HepG2 (cell line): ENCODE data around the gene MFF. TPM values are rescaled to one million over a fixed set of nuclear protein-coding genes. Genes with fewer than 3 reads are reported as not detected.

Source experiments
- ATAC-seq: fragments of 200-7000 bp; cut with Tn5 transposase; 3 replicates; pipeline ENCODE4 v1.9.1; 2020; ENCODE audit warnings: mild to moderate bottlenecking, moderate library complexity
- BruUV-seq: library from RNA; stranded (reverse); fragments of 400-500 nt; replicated peaks from 2 replicates; lab custom pipeline; 2021; lab: Mats Ljungman, UMichigan
- CTCF ChIA-PET: fragments of 300-600 bp; formaldehyde crosslinking; extraction: SDS; loops from one replicate; lab custom pipeline; 2021; ENCODE audit warnings: low total read pairs, inconsistent platforms, low intra/inter-chr PET ratio; lab: Yijun Ruan, JAX
- POLR2A ChIA-PET: fragments of 350-600 bp; sonication (Branson Sonifier 250); formaldehyde crosslinking; loops from one replicate; lab custom pipeline; 2020; ENCODE audit warnings: antibody characterized with exemption, inconsistent platforms; lab: Yijun Ruan, JAX
- DNase-seq: peaks from one replicate; pipeline ENCODE4 v3.0.0-alpha.2; 2015; ENCODE audit warnings: low spot score
- FAIRE-seq: peaks from 3 replicates; lab custom pipeline; 2011; peaks lifted over from hg19 to GRCh38; lab: Jason Lieb, UNC
- H2AFZ ChIP-seq: one replicate; pipeline ENCODE4 v1.6.1; 2011; ENCODE audit warnings: low read length, inconsistent platforms
- H3K27ac ChIP-seq: fragments of 300-600 bp; 3 replicates; pipeline ENCODE4 v1.8.0; 2011; ENCODE audit warnings: mixed run types, mild to moderate bottlenecking, mixed read lengths, low read length, inconsistent platforms; ENCODE audit not compliant: insufficient read depth; ENCODE audit errors: extremely low read length
- H3K27me3 ChIP-seq, 2 experiments: fragments of 200-600 bp in 1 of 2; 2 replicates in 1 of 2; 3 replicates in 1 of 2; pipeline versions ENCODE4 v1.6.0 to v1.8.0; 2011; ENCODE audit warnings: low read length in 2 of 2, mild to moderate bottlenecking in 2 of 2, moderate library complexity in 2 of 2, inconsistent platforms in 1 of 2; ENCODE audit not compliant: insufficient read depth in 2 of 2, control insufficient read depth in 1 of 2
- H3K36me3 ChIP-seq, 2 experiments: fragments of 200-600 bp in 1 of 2; replicated peaks in 1 of 2; 2 replicates in 1 of 2; 3 replicates in 1 of 2; pipeline versions ENCODE4 v1.5.1 to v1.8.0; 2011; ENCODE audit warnings: low read length in 2 of 2, inconsistent platforms in 1 of 2; ENCODE audit not compliant: insufficient read depth in 2 of 2, control insufficient read depth in 1 of 2
- H3K4me1 ChIP-seq: 2 replicates; pipeline ENCODE4 v1.5.1; 2012; ENCODE audit warnings: low read length, inconsistent platforms; ENCODE audit not compliant: insufficient read depth
- H3K4me2 ChIP-seq: 2 replicates; pipeline ENCODE4 v1.6.0; 2011; ENCODE audit warnings: low read depth, low read length, inconsistent platforms
- H3K4me3 ChIP-seq, 3 experiments: fragments of 200-600 bp in 1 of 3; sonication (generic), shearing (Covaris generic) in 1 of 3; replicated peaks in 1 of 3; 2 replicates each; pipeline ENCODE4 v1.5.1; 2011 to 2016; ENCODE audit warnings: low read length in 3 of 3, inconsistent platforms in 2 of 3, low read depth in 2 of 3, mild to moderate bottlenecking in 2 of 3, control low read depth in 1 of 3, mixed read lengths in 1 of 3; ENCODE audit not compliant: insufficient read depth in 1 of 3
- H3K79me2 ChIP-seq: one replicate; pipeline ENCODE4 v1.6.1; 2011; ENCODE audit warnings: low read length, inconsistent platforms; ENCODE audit not compliant: insufficient read depth
- H3K9ac ChIP-seq: 2 replicates; pipeline ENCODE4 v1.6.0; 2011; ENCODE audit warnings: mild to moderate bottlenecking, low read depth, low read length, inconsistent platforms; ENCODE audit not compliant: insufficient read depth
- H3K9me3 ChIP-seq: 2 replicates; pipeline ENCODE4 v1.5.1; 2012; ENCODE audit warnings: mild to moderate bottlenecking, low read length
- H4K20me1 ChIP-seq: 2 replicates; pipeline ENCODE4 v1.6.0; 2011; ENCODE audit warnings: inconsistent platforms, mild to moderate bottlenecking, low read length, moderate library complexity; ENCODE audit not compliant: insufficient read depth
- DR1 ChIP-seq: sonication (generic); formaldehyde crosslinking; IDR thresholded peaks from 2 replicates; pipeline ENCODE4 v1.8.0; 2021; ENCODE audit warnings: mild to moderate bottlenecking, missing genetic modification reagents, inconsistent platforms
- MXI1 ChIP-seq: IDR thresholded peaks from 3 replicates; pipeline ENCODE4 v1.6.1; 2012; ENCODE audit warnings: low read depth, low read length, inconsistent platforms, borderline replicate concordance
- RAD21 ChIP-seq: fragments of 450-650 bp; formaldehyde crosslinking; IDR thresholded peaks from 2 replicates; pipeline ENCODE4 v1.5.0; 2020; ENCODE audit warnings: mild to moderate bottlenecking
- REL ChIP-seq: sonication (generic); formaldehyde crosslinking; conservative IDR thresholded peaks from 2 replicates; pipeline ENCODE4 v1.8.0; 2022; ENCODE audit warnings: mild to moderate bottlenecking, missing genetic modification reagents, moderate library complexity
- ZBTB38 ChIP-seq: sonication (generic); formaldehyde crosslinking; IDR thresholded peaks from 2 replicates; pipeline ENCODE4 v1.5.1; 2020; ENCODE audit warnings: mild to moderate bottlenecking, missing genetic modification reagents
- ZNF354B ChIP-seq: sonication (generic); formaldehyde crosslinking; IDR thresholded peaks from 2 replicates; pipeline ENCODE4 v1.8.0; 2022; ENCODE audit warnings: mild to moderate bottlenecking, missing genetic modification reagents
- ZNF678 ChIP-seq: sonication (generic); formaldehyde crosslinking; IDR thresholded peaks from 2 replicates; pipeline ENCODE4 v1.4.0; 2020; ENCODE audit warnings: mild to moderate bottlenecking, missing genetic modification reagents
- WGBS: methylation state at CpG from one replicate; pipeline ENCODE4 v1.1.6; 2017; ENCODE audit warnings: low lambda C conversion rate; 5-methylcytosine and 5-hydroxymethylcytosine counted together
- in situ Hi-C: cut with HindIII; loops from 2 replicates; pipeline ENCODE4 v1.10.0; 2017; ENCODE audit warnings: low pct_unique_long_range_greater_than_20kb; ENCODE audit not compliant: extremely low pct_ligation_motif_present
- intact Hi-C: fragments of 100-400 bp; cut with micrococcal nuclease; formaldehyde crosslinking; loops from one replicate; pipeline ENCODE4 v1.10.0; 2022; ENCODE audit not compliant: unreplicated experiment
- polyA plus RNA-seq, 8 experiments: library from polyadenylated mRNA; depleted of rRNA in 3 of 8; stranded (reverse) in 7 of 8; unstranded in 1 of 8; fragments of >200 nt; fragmentation: Illumina TruSeq in 4 of 8; extraction: Trizol in 4 of 8; gene quantifications; 2 replicates each; pipeline versions ENCODE4 v1.2.1 to v1.2.3, GENCODE V29; 2011 to 2016; ENCODE audit warnings: low read depth in 4 of 8, missing spikeins in 1 of 8, mixed read lengths in 1 of 8; ENCODE audit not compliant: insufficient read depth in 1 of 8
- total RNA-seq, 5 experiments: library from RNA; depleted of rRNA; stranded (reverse); fragments of >200 nt; fragmentation: Illumina TruSeq; extraction: Trizol; gene quantifications; 2 replicates each; pipeline ENCODE4 v1.2.3, GENCODE V29; 2016; ENCODE audit warnings: low read depth in 1 of 5
- TF ChIP-seq, protein P1 (sequence below): fragments of 450-650 bp; IDR thresholded peaks from 2 replicates; pipeline ENCODE4 v1.6.1; 2017; ENCODE audit warnings: mild to moderate bottlenecking

MFF gene
- total and polyA plus RNA-seq, 2 of the 13 experiments (the other 11 are each of a cell fraction or from before 2014, with no cell fraction given), result 81.9 to 156 TPM

DNA sequence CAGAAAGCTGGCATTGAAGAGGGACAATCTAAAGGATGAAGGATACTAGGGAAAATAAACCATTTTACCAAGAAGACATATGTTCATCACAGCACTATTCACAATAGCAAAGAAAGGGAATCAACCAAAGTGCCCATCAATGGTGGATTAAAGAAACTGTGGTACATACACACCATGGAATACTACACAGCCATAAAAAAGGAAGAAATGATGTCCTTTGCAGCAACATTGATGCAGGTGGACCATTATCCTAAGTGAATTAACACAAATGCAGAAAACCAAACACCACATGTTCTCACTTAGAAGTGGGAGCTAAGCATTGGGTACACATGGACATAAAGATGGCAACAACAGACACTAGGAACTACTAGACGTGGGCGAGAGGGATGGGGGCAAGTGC, 7.2 kb upstream of the MFF start:
- Histone ChIP-seq H3K27me3 (no peaks in the 10 kb centered on the region), H3K79me2 (no peaks in the 10 kb centered on the region), H3K4me1 (peaks cover 24% of the 10 kb centered on the region), H3K4me2 (no peak overlapping the region), H3K9ac (no peak overlapping the region), H3K36me3 (no peaks in the 10 kb centered on the region), H2AFZ (no peak overlapping the region), H4K20me1 (no peaks in the 10 kb centered on the region), H3K4me3 (no peak overlapping the region), H3K27ac (no peak overlapping the region), H3K9me3 (peaks cover 9% of the 10 kb centered on the region)
- no peak for DNase-seq
- TF ChIP-seq ZBTB38 (CRISPR knock-in tag) (no peak), DR1 (no peak), MXI1 (no peak)
- ChIA-PET POLR2A (no interaction called here), CTCF (no interaction called here)
- ATAC-seq, result no peak
- intact Hi-C loops (no loop called here), in situ Hi-C loops (no loop called here)
- no peak for FAIRE-seq
- 100% methylated on average over 2 of the region's 2 CpGs for WGBS
- BruUV-seq, result no TSS peak

GRCh38 chr2:227320305-227321094, 4.6 kb upstream of the MFF start:
- no peak overlapping the region for H3K9ac ChIP-seq
- H3K9me3 ChIP-seq, result peaks cover 14% of the 10 kb centered on the region
- 94% methylated on average over 12 of the region's 33 CpGs for WGBS
- H4K20me1 ChIP-seq, result no peaks in the 10 kb centered on the region
- no peak overlapping the region for H3K27ac ChIP-seq
- no TSS peak for BruUV-seq
- ATAC-seq, result no peak
- intact Hi-C loops, result no loop called here
- in situ Hi-C loops, result no loop called here
- CTCF ChIA-PET, result no interaction called here
- no peaks in the 10 kb centered on the region for H3K36me3 ChIP-seq
- no peak for FAIRE-seq
- no peak for DNase-seq
- no peak for TF ChIP-seq RAD21 (CRISPR knock-in tag)
- TF ChIP-seq ZNF678 (CRISPR knock-in tag), result no peak
- TF ChIP-seq, protein P1, sequence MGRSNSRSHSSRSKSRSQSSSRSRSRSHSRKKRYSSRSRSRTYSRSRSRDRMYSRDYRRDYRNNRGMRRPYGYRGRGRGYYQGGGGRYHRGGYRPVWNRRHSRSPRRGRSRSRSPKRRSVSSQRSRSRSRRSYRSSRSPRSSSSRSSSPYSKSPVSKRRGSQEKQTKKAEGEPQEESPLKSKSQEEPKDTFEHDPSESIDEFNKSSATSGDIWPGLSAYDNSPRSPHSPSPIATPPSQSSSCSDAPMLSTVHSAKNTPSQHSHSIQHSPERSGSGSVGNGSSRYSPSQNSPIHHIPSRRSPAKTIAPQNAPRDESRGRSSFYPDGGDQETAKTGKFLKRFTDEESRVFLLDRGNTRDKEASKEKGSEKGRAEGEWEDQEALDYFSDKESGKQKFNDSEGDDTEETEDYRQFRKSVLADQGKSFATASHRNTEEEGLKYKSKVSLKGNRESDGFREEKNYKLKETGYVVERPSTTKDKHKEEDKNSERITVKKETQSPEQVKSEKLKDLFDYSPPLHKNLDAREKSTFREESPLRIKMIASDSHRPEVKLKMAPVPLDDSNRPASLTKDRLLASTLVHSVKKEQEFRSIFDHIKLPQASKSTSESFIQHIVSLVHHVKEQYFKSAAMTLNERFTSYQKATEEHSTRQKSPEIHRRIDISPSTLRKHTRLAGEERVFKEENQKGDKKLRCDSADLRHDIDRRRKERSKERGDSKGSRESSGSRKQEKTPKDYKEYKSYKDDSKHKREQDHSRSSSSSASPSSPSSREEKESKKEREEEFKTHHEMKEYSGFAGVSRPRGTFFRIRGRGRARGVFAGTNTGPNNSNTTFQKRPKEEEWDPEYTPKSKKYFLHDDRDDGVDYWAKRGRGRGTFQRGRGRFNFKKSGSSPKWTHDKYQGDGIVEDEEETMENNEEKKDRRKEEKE, result no peak
- no peak for TF ChIP-seq REL (CRISPR knock-in tag)
- no peak for TF ChIP-seq ZNF354B (CRISPR knock-in tag)
- no peak overlapping the region for H3K4me3 ChIP-seq
- H3K4me1 ChIP-seq, result peaks cover 23% of the 10 kb centered on the region
- H2AFZ ChIP-seq, result no peak overlapping the region
- POLR2A ChIA-PET, result interaction anchor here (1.2 kb wide), 1 partner anchor 13 kb away, joined by 4 read pairs; no protein-coding TSS in a partner anchor
- no peaks in the 10 kb centered on the region for H3K27me3 ChIP-seq
- H3K4me2 ChIP-seq, result no peak overlapping the region
- H3K79me2 ChIP-seq, result peaks cover 8% of the 10 kb centered on the region
